Measurements from ENCODE around the gene SIVA1. TPM values are rescaled to one million over a fixed set of nuclear protein-coding genes. Genes with fewer than 3 reads are reported as not detected.

Gene SIVA1
- total and polyA plus RNA-seq, 9 donors: 2.4 to 385 (median 91.6) TPM

GRCh38 chr14:104786091-104786586 is 33.2 kb downstream of the SIVA1 start:
- Histone ChIP-seq H3K4me3 (no peak overlapping the region), H3K4me1 (ENCODE audit: insufficient read depth) (peaks cover 13% of the 10 kb centered on the region), H3K36me3 (no peaks in the 10 kb centered on the region), H3K27ac (no peak overlapping the region), H3K9me3 (no peaks in the 10 kb centered on the region), H3K27me3 (no peaks in the 10 kb centered on the region)
- no peak for TF ChIP-seq CTCF (IDR thresholded peaks at IDR 0.05)
- TF ChIP-seq EP300 (IDR thresholded peaks at IDR 0.05): no peak
- TF ChIP-seq POLR2A (IDR thresholded peaks at IDR 0.05): no peak
- DNase-seq: no peak
- intact Hi-C loops (cut with DNase I): loop anchor here in 2 of 4 donors (5.0 kb wide), 1 partner anchor 36 kb away; no protein-coding TSS in a partner anchor
- WGBS, 3 donors: 68 to 73% (median 71%) methylated on average over 12 to 14 of the region's 14 CpGs

- Histone ChIP-seq H3K36me3 (no peaks in the 10 kb centered on the region), H3K9me3 (no peaks in the 10 kb centered on the region), H3K4me3 (no peak overlapping the region), H3K27ac (no peak overlapping the region), H3K27me3 (no peaks in the 10 kb centered on the region), H3K4me1 (ENCODE audit: insufficient read depth) (peaks cover 13% of the 10 kb centered on the region)
- TF ChIP-seq EP300 (IDR thresholded peaks at IDR 0.05) (no peak), POLR2A (IDR thresholded peaks at IDR 0.05) (no peak), CTCF (IDR thresholded peaks at IDR 0.05) (no peak)
- 79 to 83% (median 80%) methylated on average over 29 to 30 of the region's 30 CpGs for WGBS, 3 donors
- intact Hi-C loops (cut with DNase I): loop anchor here in 2 of 4 donors (5.0 kb wide), 1 partner anchor 35 kb away; no protein-coding TSS in a partner anchor
- DNase-seq: no peak
Measured at GRCh38 chr14:104786726-104787675, 34.1 kb downstream of the SIVA1 start.

GRCh38 chr14:104787736-104788135 is 34.8 kb downstream of the SIVA1 start:
- no peak overlapping the region for H3K4me3 ChIP-seq
- H3K4me1 ChIP-seq (ENCODE audit: insufficient read depth): peaks cover 13% of the 10 kb centered on the region
- no peak overlapping the region for H3K27ac ChIP-seq
- 55 to 66% (median 64%) methylated on average over 7 of the region's 7 CpGs for WGBS, 3 donors
- DNase-seq: no peak
- H3K36me3 ChIP-seq: no peaks in the 10 kb centered on the region
- TF ChIP-seq POLR2A (IDR thresholded peaks at IDR 0.05) (no peak), EP300 (IDR thresholded peaks at IDR 0.05) (no peak), CTCF (IDR thresholded peaks at IDR 0.05) (no peak)
- intact Hi-C loops (cut with DNase I): loop anchor here in 2 of 4 donors (5.0 kb wide), 1 partner anchor 35 kb away; no protein-coding TSS in a partner anchor
- H3K9me3 ChIP-seq: no peaks in the 10 kb centered on the region
- no peaks in the 10 kb centered on the region for H3K27me3 ChIP-seq

- no peaks in the 10 kb centered on the region for H3K27me3 ChIP-seq
- no peak overlapping the region for H3K27ac ChIP-seq
- TF ChIP-seq CTCF (IDR thresholded peaks at IDR 0.05) (no peak), POLR2A (IDR thresholded peaks at IDR 0.05) (no peak), EP300 (IDR thresholded peaks at IDR 0.05) (no peak)
- no peaks in the 10 kb centered on the region for H3K9me3 ChIP-seq
- no peaks in the 10 kb centered on the region for H3K36me3 ChIP-seq
- intact Hi-C loops (cut with DNase I): loop anchor here in 2 of 4 donors (5.0 kb wide), 1 partner anchor 34 kb away; no protein-coding TSS in a partner anchor
- no peak overlapping the region for H3K4me3 ChIP-seq
- DNase-seq: no peak
- peaks cover 16% of the 10 kb centered on the region for H3K4me1 ChIP-seq (ENCODE audit: insufficient read depth)
- 63 to 80% (median 64%) methylated on average over 14 of the region's 14 CpGs for WGBS, 3 donors
Measured at GRCh38 chr14:104788161-104788818, 35.3 kb downstream of the SIVA1 start.
